GM12872 (cell line): ENCODE results near the gene CUX1.

ENCODE experiments used
- TF ChIP-seq, protein P1 (sequence below): IDR thresholded peaks from 3 replicates; pipeline ENCODE4 v1.5.1; 2011; ENCODE audit warnings: low read depth, mild to moderate bottlenecking, low read length, moderate library complexity; ENCODE audit not compliant: insufficient read depth

Gene CUX1

DNA sequence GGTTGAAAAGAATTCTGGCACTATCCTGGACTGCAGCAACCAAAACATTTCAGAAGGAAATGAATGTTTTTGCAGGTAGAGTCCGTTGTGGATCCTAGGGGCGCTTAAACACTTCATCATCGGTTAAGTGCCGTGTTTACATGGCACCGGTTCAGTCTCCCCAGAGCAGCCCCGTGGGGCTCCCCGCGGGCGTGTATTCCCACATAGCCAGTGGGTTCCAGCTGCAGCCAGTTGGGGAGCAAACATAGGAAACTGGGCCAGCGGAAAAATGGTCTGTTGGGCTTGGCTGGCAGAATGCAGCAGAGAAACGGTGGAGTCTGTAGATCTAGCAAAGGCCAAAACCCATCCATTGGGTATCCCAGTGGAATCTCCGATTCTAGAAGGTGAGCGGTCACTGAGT is 356.2 kb downstream of the CUX1 start:
- TF ChIP-seq, protein P1, sequence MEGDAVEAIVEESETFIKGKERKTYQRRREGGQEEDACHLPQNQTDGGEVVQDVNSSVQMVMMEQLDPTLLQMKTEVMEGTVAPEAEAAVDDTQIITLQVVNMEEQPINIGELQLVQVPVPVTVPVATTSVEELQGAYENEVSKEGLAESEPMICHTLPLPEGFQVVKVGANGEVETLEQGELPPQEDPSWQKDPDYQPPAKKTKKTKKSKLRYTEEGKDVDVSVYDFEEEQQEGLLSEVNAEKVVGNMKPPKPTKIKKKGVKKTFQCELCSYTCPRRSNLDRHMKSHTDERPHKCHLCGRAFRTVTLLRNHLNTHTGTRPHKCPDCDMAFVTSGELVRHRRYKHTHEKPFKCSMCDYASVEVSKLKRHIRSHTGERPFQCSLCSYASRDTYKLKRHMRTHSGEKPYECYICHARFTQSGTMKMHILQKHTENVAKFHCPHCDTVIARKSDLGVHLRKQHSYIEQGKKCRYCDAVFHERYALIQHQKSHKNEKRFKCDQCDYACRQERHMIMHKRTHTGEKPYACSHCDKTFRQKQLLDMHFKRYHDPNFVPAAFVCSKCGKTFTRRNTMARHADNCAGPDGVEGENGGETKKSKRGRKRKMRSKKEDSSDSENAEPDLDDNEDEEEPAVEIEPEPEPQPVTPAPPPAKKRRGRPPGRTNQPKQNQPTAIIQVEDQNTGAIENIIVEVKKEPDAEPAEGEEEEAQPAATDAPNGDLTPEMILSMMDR, result no peak

DNA sequence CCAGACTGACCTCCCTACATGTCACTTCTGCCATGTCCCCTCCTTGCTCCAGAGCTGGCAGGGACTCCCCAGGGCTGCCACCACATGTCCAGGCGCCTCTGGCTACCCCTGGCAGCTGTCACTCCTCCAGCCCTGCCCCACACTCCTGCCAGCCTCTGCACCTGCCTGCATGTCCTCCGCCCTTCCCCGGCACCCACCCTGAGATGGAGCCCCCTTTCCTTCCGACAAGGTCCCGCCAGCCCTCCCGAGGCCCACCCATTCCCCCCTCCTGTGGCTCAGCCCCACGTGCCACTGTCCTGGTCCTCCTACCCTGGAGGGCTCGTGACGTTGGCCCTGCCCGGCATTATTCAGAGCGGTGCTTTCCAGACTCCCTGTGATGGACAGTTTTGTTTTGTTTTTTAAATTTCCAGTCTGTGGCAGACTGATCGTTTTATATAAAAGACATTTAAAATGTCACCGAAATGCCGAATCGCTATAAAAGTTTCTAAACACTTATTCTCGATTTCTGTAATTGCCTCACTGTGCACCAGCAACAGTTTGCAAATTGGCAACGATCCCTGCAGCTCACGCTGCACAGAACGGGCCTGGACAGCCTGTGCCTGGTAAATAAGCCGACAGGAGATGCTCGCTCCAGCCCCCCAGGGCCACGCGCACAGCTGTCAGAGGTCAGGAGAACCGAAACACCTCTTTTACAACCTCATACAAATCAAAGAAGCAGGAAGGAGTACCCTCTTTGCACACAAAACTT is 358.2 kb downstream of the CUX1 start:
- TF ChIP-seq, protein P1, result no peak

DNA sequence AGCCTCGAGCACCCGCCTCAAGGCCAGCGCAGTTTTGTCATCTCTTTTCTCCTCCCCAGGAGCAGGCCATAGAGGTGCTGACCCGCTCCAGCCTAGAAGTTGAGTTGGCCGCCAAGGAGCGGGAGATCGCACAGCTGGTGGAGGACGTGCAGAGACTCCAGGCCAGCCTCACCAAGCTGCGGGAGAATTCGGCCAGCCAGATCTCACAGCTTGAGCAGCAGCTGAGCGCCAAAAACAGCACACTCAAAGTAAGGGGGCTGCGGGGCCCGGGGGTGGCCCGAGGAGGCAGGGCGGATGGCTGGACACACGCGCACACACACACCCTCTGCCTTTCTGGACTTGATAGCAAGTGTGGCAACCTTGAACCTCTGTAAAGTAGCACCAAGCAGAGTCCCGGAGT is 361.0 kb downstream of the CUX1 start:
- TF ChIP-seq, protein P1, result no peak

DNA sequence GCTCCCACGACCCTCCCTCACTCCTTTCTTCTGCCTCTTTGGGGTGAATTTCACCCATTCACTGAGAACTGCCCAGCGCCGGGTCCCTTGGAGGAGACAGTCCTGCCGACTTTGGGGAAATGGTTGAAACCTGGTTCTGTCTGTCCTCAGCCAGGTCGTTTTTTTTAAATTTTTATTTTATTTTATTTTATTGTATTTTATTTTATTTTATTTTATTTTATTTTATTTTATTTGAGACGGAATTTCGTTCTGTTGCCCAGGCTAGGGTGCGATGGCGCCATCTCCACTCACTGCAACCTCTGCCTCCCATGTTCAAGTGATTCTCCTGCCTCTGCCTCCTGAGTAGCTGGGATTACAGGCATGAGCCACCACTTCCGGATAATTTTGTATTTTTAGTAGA is 363.3 kb downstream of the CUX1 start:
- TF ChIP-seq, protein P1, result no peak

DNA sequence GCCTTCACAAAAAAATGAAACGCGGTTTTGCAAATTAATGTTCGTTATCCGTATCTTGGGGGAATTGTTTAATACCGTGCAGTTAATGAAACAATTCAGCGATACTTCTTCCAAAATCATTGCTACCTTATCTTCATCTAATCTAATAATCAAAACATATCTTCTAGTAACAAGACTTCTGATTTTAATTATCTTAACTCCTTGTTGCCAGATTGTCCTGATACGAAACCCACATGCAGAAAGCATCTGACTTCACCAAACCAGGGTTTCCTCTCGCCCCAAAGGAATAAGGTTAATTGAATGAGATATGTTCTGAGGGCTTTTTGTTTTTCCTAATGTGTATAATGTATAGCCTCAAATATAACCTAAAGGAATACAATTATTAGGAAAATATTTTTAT is 364.1 kb downstream of the CUX1 start:
- TF ChIP-seq, protein P1, result no peak

DNA sequence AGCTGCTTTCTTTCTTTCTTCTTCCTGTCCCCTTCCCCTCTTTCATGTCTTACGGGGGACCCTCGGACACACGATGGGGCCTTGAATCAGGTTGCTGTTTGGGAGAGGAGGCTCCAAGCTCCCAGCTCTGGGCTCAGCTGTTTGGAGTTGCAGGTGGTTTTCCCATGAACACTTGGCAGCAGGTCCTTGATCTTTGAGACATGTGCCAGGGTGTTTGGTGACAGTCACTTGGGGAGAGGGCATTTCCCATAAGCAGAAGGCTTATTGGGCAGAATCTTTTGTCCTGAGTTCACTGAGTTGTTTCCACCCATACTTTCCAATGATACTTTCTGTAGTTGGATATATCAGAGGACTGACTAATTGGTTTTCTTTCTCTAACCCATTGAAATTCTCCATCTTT is 364.6 kb downstream of the CUX1 start:
- TF ChIP-seq, protein P1, result no peak

DNA sequence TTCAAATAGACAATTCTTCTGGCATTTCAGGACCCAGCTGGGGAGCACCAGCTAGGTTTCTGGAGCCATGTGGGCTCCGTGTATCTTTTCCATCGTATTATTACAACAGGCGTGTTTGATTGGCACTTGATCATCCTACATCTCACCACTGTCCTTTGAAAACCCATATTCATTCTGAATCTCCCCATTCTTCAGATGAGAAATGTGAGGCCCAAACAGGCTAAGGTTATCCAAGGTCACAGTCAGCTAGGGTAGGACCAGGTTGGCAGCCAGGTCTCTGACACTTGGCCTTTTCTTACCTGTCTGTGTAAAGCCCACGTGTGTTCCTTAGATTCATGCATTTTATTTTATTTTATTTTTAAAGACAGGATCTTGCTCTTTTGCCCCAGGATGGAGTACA is 366.9 kb downstream of the CUX1 start:
- TF ChIP-seq, protein P1, result no peak
